Suprapubic skin (tissue), 4 donors: ENCODE measurements around the gene SLCO3A1. TPM values are rescaled to one million over a fixed set of nuclear protein-coding genes. Genes with fewer than 3 reads are reported as not detected.

Experiments
- DNase-seq, 2 donors: peaks; one replicate each; pipeline ENCODE4 v3.0.0-alpha.2; 2019; ENCODE audit warnings: low spot score in 2 of 2
- H3K27ac ChIP-seq: fragments of 200-600 bp; sonication (generic); one replicate; pipeline ENCODE4 v1.5.1; 2019
- H3K27me3 ChIP-seq: fragments of 200-600 bp; sonication (generic); one replicate; pipeline ENCODE4 v1.5.1; 2019
- H3K36me3 ChIP-seq: fragments of 200-600 bp; sonication (generic); one replicate; pipeline ENCODE4 v1.5.1; 2019
- H3K4me1 ChIP-seq: fragments of 200-600 bp; sonication (generic); one replicate; pipeline ENCODE4 v1.5.1; 2019
- H3K4me3 ChIP-seq: fragments of 200-600 bp; sonication (generic); one replicate; pipeline ENCODE4 v1.5.1; 2019; ENCODE audit warnings: mild to moderate bottlenecking
- H3K9me3 ChIP-seq: fragments of 200-600 bp; sonication (generic); one replicate; pipeline ENCODE4 v1.5.1; 2019
- EP300 ChIP-seq: sonication (generic); formaldehyde crosslinking; IDR thresholded peaks from one replicate; pipeline ENCODE4 v1.6.1; 2017; ENCODE audit warnings: antibody characterized with exemption
- POLR2A ChIP-seq, 2 donors: fragments of 450-650 bp; IDR thresholded peaks; one replicate each; pipeline ENCODE4 v1.6.1; 2017; ENCODE audit warnings: antibody characterized with exemption in 2 of 2, mild to moderate bottlenecking in 2 of 2, moderate library complexity in 2 of 2
- POLR2AphosphoS5 ChIP-seq, 3 donors: sonication (generic); formaldehyde crosslinking; IDR thresholded peaks; one replicate each; pipeline ENCODE4 v1.6.1; 2017; ENCODE audit warnings: antibody characterized with exemption in 3 of 3
- WGBS: methylation state at CpG from one replicate; pipeline ENCODE4 v1.1.5; 2018; 5-methylcytosine and 5-hydroxymethylcytosine counted together
- total RNA-seq, 4 donors: library from RNA; depleted of rRNA; stranded (reverse); fragments of >200 nt; gene quantifications; one replicate each; pipeline ENCODE4 v1.1.0, GENCODE V29; 2016
- TF ChIP-seq, protein P1 (sequence below), 2 donors: fragments of 200-600 bp in 1 of 2; fragments of 450-650 bp in 1 of 2; sonication (generic) in 1 of 2; IDR thresholded peaks; one replicate each; pipeline ENCODE4 v1.5.1; 2016 to 2019; ENCODE audit warnings: antibody characterized with exemption in 2 of 2, mild to moderate bottlenecking in 1 of 2, moderate library complexity in 1 of 2

The SLCO3A1 gene
- total RNA-seq, 4 donors from 2014 or later: 29.0 to 131 (median 44.6) TPM

DNA sequence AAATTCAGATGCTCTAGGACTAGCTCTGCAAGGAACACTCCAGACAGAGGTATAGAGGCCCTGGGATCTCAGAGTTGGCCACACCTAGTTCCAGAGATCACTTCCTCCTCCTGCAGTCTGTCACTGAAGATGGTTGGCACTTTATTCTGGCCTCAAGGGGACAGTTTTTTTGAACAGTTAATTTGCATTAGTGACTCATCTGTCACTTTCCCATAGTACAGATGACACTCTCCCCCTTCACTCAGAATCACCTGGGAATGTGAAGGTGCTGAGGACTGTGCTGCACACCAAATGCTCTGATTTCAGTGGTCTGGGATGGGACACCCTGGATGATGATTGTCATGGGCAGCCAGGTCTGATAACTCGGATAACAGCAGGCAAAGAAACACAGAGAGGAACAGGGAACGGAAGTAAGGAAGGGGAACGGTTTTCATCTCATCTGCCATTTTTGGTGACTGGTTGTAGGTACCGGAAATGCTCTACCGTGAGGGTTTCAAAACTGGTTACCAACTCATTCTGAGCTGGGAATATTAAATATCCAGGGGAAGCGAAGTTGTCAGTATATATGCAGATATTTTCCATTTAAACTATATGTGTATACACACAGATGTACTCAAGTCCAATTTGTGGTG is 307.6 kb downstream of the SLCO3A1 start:
- 90% methylated on average over 6 of the region's 6 CpGs for WGBS
- no peaks in the 10 kb centered on the region for H3K9me3 ChIP-seq
- TF ChIP-seq POLR2AphosphoS5 (IDR thresholded peaks at IDR 0.05) (no peak), EP300 (no peak), POLR2A (IDR thresholded peaks at IDR 0.05) (no peak)
- TF ChIP-seq, protein P1, sequence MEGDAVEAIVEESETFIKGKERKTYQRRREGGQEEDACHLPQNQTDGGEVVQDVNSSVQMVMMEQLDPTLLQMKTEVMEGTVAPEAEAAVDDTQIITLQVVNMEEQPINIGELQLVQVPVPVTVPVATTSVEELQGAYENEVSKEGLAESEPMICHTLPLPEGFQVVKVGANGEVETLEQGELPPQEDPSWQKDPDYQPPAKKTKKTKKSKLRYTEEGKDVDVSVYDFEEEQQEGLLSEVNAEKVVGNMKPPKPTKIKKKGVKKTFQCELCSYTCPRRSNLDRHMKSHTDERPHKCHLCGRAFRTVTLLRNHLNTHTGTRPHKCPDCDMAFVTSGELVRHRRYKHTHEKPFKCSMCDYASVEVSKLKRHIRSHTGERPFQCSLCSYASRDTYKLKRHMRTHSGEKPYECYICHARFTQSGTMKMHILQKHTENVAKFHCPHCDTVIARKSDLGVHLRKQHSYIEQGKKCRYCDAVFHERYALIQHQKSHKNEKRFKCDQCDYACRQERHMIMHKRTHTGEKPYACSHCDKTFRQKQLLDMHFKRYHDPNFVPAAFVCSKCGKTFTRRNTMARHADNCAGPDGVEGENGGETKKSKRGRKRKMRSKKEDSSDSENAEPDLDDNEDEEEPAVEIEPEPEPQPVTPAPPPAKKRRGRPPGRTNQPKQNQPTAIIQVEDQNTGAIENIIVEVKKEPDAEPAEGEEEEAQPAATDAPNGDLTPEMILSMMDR (IDR thresholded peaks at IDR 0.05): no peak
- no peak overlapping the region for H3K27ac ChIP-seq
- H3K4me1 ChIP-seq: peaks cover 3% of the 10 kb centered on the region
- peaks cover 21% of the 10 kb centered on the region for H3K36me3 ChIP-seq
- no peak overlapping the region for H3K4me3 ChIP-seq
- no peaks in the 10 kb centered on the region for H3K27me3 ChIP-seq
- DNase-seq: no peak

DNA sequence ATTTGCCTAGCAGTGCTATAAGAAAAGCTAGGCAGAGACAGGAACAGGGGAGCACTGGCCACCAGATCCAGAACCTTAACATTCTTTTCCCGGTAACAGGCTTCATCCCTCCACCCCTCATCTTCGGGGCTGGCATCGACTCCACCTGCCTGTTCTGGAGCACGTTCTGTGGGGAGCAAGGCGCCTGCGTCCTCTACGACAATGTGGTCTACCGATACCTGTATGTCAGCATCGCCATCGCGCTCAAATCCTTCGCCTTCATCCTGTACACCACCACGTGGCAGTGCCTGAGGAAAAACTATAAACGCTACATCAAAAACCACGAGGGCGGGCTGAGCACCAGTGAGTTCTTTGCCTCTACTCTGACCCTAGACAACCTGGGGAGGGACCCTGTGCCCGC is 309.1 kb downstream of the SLCO3A1 start:
- Histone ChIP-seq H3K27me3 (no peaks in the 10 kb centered on the region), H3K36me3 (peaks cover 19% of the 10 kb centered on the region), H3K27ac (no peak overlapping the region), H3K4me1 (peaks cover 3% of the 10 kb centered on the region), H3K9me3 (no peaks in the 10 kb centered on the region), H3K4me3 (no peak overlapping the region)
- WGBS: 94% methylated on average over 17 of the region's 17 CpGs
- TF ChIP-seq EP300 (no peak), POLR2A (IDR thresholded peaks at IDR 0.05) (no peak), POLR2AphosphoS5 (IDR thresholded peaks at IDR 0.05) (no peak)
- TF ChIP-seq, protein P1 (IDR thresholded peaks at IDR 0.05): no peak
- DNase-seq: no peak

DNA sequence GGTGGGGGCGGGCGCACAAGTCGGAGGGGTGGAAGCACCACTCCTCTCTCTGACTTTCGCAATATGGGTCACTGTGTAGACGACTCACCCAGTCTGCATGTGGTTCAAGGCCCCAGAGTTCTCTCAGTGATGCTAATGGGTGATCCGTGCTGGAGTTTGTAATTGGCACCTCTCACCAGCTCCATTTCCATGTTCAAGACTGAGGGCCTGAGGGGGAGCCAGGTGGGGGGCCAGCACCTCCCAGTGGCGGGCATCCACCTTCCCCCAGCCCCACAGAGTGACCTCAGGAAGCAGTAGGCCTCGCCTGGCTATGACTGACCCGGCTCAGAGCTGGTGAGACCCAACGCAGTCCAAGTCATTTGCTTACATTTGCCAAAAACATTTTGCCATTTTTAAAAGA is 310.1 kb downstream of the SLCO3A1 start:
- Histone ChIP-seq H3K4me1 (peaks cover under 1% of the 10 kb centered on the region), H3K27me3 (no peaks in the 10 kb centered on the region), H3K4me3 (no peak overlapping the region), H3K9me3 (no peaks in the 10 kb centered on the region), H3K36me3 (peaks cover 19% of the 10 kb centered on the region), H3K27ac (no peak overlapping the region)
- no peak for TF ChIP-seq POLR2AphosphoS5 (IDR thresholded peaks at IDR 0.05)
- no peak for TF ChIP-seq EP300
- no peak for TF ChIP-seq POLR2A (IDR thresholded peaks at IDR 0.05)
- TF ChIP-seq, protein P1 (IDR thresholded peaks at IDR 0.05): no peak
- DNase-seq: no peak
- 75% methylated on average over 10 of the region's 10 CpGs for WGBS

DNA sequence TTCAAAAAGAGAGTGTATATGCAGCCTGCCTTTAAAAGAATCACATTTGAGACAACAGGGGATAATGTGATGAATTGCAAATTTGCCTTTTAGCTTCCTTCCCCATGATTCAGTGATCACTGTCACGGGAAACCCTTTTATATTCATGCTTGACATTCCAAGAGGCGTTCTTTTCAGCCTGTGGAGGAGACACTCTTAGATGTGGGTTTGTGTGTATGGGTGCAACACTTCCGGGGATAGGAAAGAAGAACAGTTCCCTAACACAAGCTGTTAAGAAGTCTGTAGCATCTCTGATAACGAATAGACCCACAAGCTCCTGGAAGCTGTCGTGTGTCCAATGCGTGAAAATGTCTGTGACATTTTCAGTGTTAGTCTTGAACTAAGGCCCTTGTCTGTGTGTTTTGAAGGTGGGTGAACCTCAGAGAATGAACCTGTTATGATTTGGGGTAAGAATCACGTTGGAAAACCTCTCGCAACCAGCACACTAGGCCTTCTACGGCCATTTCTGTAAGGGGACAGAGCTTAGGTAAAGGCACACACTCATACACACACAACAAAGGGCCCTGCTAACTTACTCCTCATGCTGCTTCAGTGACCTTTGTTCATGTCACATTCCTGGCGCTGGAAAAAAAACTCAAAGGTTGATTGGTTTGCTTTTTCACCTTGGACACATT is 311.0 kb downstream of the SLCO3A1 start:
- TF ChIP-seq POLR2AphosphoS5 (IDR thresholded peaks at IDR 0.05) (no peak), EP300 (no peak), POLR2A (IDR thresholded peaks at IDR 0.05) (no peak)
- TF ChIP-seq, protein P1 (IDR thresholded peaks at IDR 0.05): no peak
- Histone ChIP-seq H3K9me3 (no peaks in the 10 kb centered on the region), H3K36me3 (peaks cover 19% of the 10 kb centered on the region), H3K27me3 (no peaks in the 10 kb centered on the region), H3K4me1 (no peaks in the 10 kb centered on the region), H3K27ac (no peak overlapping the region), H3K4me3 (no peak overlapping the region)
- DNase-seq: no peak
- WGBS: 86% methylated on average over 10 of the region's 10 CpGs

DNA sequence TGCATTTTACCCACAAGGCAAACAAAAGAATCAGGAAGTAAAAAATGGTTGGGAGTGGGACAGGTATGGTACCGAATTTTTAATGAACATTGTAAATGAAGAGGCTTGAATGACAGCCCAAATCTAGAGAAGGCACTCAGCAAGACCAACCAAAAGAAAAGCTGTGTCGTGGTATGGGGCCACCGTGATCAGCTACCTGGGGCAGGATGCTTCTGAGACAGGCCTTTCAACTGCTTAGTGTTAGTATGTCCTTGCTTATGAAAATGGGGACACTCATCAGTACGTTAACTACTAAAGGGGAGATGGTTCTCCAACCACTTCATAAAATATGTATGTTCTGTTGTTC is 311.5 kb downstream of the SLCO3A1 start:
- H3K4me1 ChIP-seq: no peaks in the 10 kb centered on the region
- H3K27ac ChIP-seq: no peak overlapping the region
- no peaks in the 10 kb centered on the region for H3K9me3 ChIP-seq
- H3K27me3 ChIP-seq: no peaks in the 10 kb centered on the region
- TF ChIP-seq POLR2A (IDR thresholded peaks at IDR 0.05): no peak
- no peak for TF ChIP-seq POLR2AphosphoS5 (IDR thresholded peaks at IDR 0.05)
- TF ChIP-seq EP300: no peak
- TF ChIP-seq, protein P1 (IDR thresholded peaks at IDR 0.05): no peak
- WGBS: 94% methylated on average over 4 of the region's 4 CpGs
- DNase-seq: no peak
- no peak overlapping the region for H3K4me3 ChIP-seq
- peaks cover 19% of the 10 kb centered on the region for H3K36me3 ChIP-seq
